GM12878 (cell line): ENCODE measurements around the gene CPO.

Experiments
- IRF4 ChIP-seq: IDR thresholded peaks from 2 replicates; pipeline ENCODE4 v1.6.1; 2011; ENCODE audit warnings: low read depth, low read length
- TAF1 ChIP-seq: IDR thresholded peaks from 2 replicates; pipeline ENCODE4 v1.6.1; 2011; ENCODE audit warnings: mild to moderate bottlenecking, low read depth, low read length, borderline replicate concordance

GRCh38 chr2:206980413-206980812 is 41.1 kb downstream of the CPO start:
- no peak for TF ChIP-seq IRF4
- TF ChIP-seq TAF1, result no peak
